ENCODE measurements around the gene ZFYVE28.

GRCh38 chr4:2424581-2424980 is 6.1 kb upstream of the ZFYVE28 start:
- TF ChIP-seq TAF1 (IDR thresholded peaks at IDR 0.05; ENCODE audit: low read depth, low read length): no peak
- no peak for TF ChIP-seq POLR2A (IDR thresholded peaks at IDR 0.05; ENCODE audit: low read depth, low read length)
